ENCODE results near the gene CTNND2. TPM values are rescaled to one million over a fixed set of nuclear protein-coding genes. Genes with fewer than 3 reads are reported as not detected.

CTNND2 gene
- total RNA-seq, 4 donors from 2014 or later, result 0.22 to 2.8 (median 0.39) TPM

- DNase-seq, result no peak
- WGBS, 2 donors, result 75 to 79% methylated on average over 4 of the region's 4 CpGs
- intact Hi-C loops (cut with DNase I), result no loop called here
Measured at GRCh38 chr5:11681796-11682195, 222.4 kb downstream of the CTNND2 start.

GRCh38 chr5:11679676-11680075 lies 224.6 kb downstream of the CTNND2 start:
- H3K36me3 ChIP-seq, result no peaks in the 10 kb centered on the region
- 78 to 82% methylated on average over 5 of the region's 5 CpGs for WGBS, 2 donors
- intact Hi-C loops (cut with DNase I), result no loop called here
- H3K27me3 ChIP-seq, result no peaks in the 10 kb centered on the region
- no peak overlapping the region for H3K4me3 ChIP-seq (replicated peaks in 1 of 3)
- H3K27ac ChIP-seq, result no peak overlapping the region
- no peak for TF ChIP-seq POLR2A (IDR thresholded peaks at IDR 0.05)
- no peak for TF ChIP-seq CTCF (IDR thresholded peaks at IDR 0.05)
- DNase-seq, result no peak
- no peaks in the 10 kb centered on the region for H3K4me1 ChIP-seq
- no peaks in the 10 kb centered on the region for H3K9me3 ChIP-seq

More at GRCh38 chr5:11681796-11682195, 222.4 kb downstream of the CTNND2 start:
- no peaks in the 10 kb centered on the region for H3K9me3 ChIP-seq
- H3K4me3 ChIP-seq (replicated peaks in 1 of 3), result no peak overlapping the region
- H3K27me3 ChIP-seq, result no peaks in the 10 kb centered on the region
- H3K36me3 ChIP-seq, result no peaks in the 10 kb centered on the region
- no peak for TF ChIP-seq POLR2A (IDR thresholded peaks at IDR 0.05)
- no peak for TF ChIP-seq CTCF (IDR thresholded peaks at IDR 0.05)
- no peaks in the 10 kb centered on the region for H3K4me1 ChIP-seq
- no peak overlapping the region for H3K27ac ChIP-seq

GRCh38 chr5:11675184-11675583 lies 229.1 kb downstream of the CTNND2 start:
- H3K9me3 ChIP-seq, result no peaks in the 10 kb centered on the region
- WGBS, 2 donors, result 87 to 89% methylated on average over 2 of the region's 2 CpGs
- TF ChIP-seq CTCF (IDR thresholded peaks at IDR 0.05), result no peak
- TF ChIP-seq POLR2A (IDR thresholded peaks at IDR 0.05), result no peak
- no peak overlapping the region for H3K4me3 ChIP-seq (replicated peaks in 1 of 3)
- H3K36me3 ChIP-seq, result no peaks in the 10 kb centered on the region
- no peak overlapping the region for H3K27ac ChIP-seq
- DNase-seq, result no peak
- H3K27me3 ChIP-seq, result no peaks in the 10 kb centered on the region
- intact Hi-C loops (cut with DNase I), result no loop called here
- no peaks in the 10 kb centered on the region for H3K4me1 ChIP-seq

- Histone ChIP-seq H3K4me3 (replicated peaks in 1 of 3) (no peak overlapping the region), H3K27ac (no peak overlapping the region), H3K4me1 (no peaks in the 10 kb centered on the region), H3K27me3 (no peaks in the 10 kb centered on the region), H3K9me3 (no peaks in the 10 kb centered on the region), H3K36me3 (no peaks in the 10 kb centered on the region)
- TF ChIP-seq POLR2A (IDR thresholded peaks at IDR 0.05), result no peak
- TF ChIP-seq CTCF (IDR thresholded peaks at IDR 0.05), result no peak
- no peak for DNase-seq
- WGBS, 2 donors, result 85 to 86% methylated on average over 10 of the region's 10 CpGs
- intact Hi-C loops (cut with DNase I), result no loop called here
Measured at GRCh38 chr5:11672385-11673085, 231.7 kb downstream of the CTNND2 start.

GRCh38 chr5:11658376-11658775 lies 245.9 kb downstream of the CTNND2 start:
- Histone ChIP-seq H3K9me3 (no peaks in the 10 kb centered on the region), H3K27me3 (no peaks in the 10 kb centered on the region), H3K36me3 (no peaks in the 10 kb centered on the region), H3K4me1 (no peaks in the 10 kb centered on the region), H3K27ac (no peak overlapping the region), H3K4me3 (replicated peaks in 1 of 3) (no peak overlapping the region)
- 73 to 74% methylated on average over 5 of the region's 5 CpGs for WGBS, 2 donors
- intact Hi-C loops (cut with DNase I), result no loop called here
- TF ChIP-seq POLR2A (IDR thresholded peaks at IDR 0.05), result no peak
- no peak for DNase-seq

Measured in thyroid gland (tissue), 4 donors.